Stomach (tissue), 4 donors: ENCODE measurements around the gene ZSCAN25.

ENCODE experiments used
- EP300 ChIP-seq: sonication (generic); formaldehyde crosslinking; IDR thresholded peaks from one replicate; pipeline ENCODE4 v1.6.1; 2017; ENCODE audit warnings: antibody characterized with exemption
- POLR2AphosphoS5 ChIP-seq, 3 donors: sonication (generic); formaldehyde crosslinking; IDR thresholded peaks; one replicate each; pipeline ENCODE4 v1.6.1; 2016; ENCODE audit warnings: antibody characterized with exemption in 3 of 3
- TF ChIP-seq, protein P1 (sequence below), 7 experiments: fragments of 450-650 bp in 4 of 7; fragments of 200-600 bp in 3 of 7; sonication (generic) in 3 of 7; IDR thresholded peaks; one replicate each; pipeline ENCODE4 v1.5.1; 2016 to 2019; ENCODE audit warnings: antibody characterized with exemption in 7 of 7, control low read depth in 2 of 7, mild to moderate bottlenecking in 1 of 7

GRCh38 chr7:99642027-99642426, 25.3 kb downstream of the ZSCAN25 start:
- no peak for TF ChIP-seq POLR2AphosphoS5 (IDR thresholded peaks at IDR 0.05)
- no peak for TF ChIP-seq EP300
- TF ChIP-seq, protein P1, sequence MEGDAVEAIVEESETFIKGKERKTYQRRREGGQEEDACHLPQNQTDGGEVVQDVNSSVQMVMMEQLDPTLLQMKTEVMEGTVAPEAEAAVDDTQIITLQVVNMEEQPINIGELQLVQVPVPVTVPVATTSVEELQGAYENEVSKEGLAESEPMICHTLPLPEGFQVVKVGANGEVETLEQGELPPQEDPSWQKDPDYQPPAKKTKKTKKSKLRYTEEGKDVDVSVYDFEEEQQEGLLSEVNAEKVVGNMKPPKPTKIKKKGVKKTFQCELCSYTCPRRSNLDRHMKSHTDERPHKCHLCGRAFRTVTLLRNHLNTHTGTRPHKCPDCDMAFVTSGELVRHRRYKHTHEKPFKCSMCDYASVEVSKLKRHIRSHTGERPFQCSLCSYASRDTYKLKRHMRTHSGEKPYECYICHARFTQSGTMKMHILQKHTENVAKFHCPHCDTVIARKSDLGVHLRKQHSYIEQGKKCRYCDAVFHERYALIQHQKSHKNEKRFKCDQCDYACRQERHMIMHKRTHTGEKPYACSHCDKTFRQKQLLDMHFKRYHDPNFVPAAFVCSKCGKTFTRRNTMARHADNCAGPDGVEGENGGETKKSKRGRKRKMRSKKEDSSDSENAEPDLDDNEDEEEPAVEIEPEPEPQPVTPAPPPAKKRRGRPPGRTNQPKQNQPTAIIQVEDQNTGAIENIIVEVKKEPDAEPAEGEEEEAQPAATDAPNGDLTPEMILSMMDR (IDR thresholded peaks at IDR 0.05) = no peak
